Calu3 (cell line): ENCODE measurements around the gene KRTAP1-5. TPM values are rescaled to one million over a fixed set of nuclear protein-coding genes. Genes with fewer than 3 reads are reported as not detected.

Source experiments
- BruUV-seq: library from RNA; stranded (reverse); fragments of 400-500 nt; replicated peaks from 2 replicates; lab custom pipeline; 2021; lab: Mats Ljungman, UMichigan
- CTCF ChIA-PET: fragments of 300-600 bp; sonication (Branson Sonifier 250); formaldehyde crosslinking; loops from one replicate; lab custom pipeline; 2022; ENCODE audit warnings: antibody characterized with exemption; lab: Charles Lee
- DNase-seq: peaks from one replicate; pipeline ENCODE4 v3.0.0; 2022
- H3K27ac Mint-ChIP-seq: one replicate; pipeline ENCODE4 v1.8.0; 2022; ENCODE audit warnings: mixed read lengths; ENCODE audit not compliant: unreplicated experiment
- H3K27me3 Mint-ChIP-seq: one replicate; pipeline ENCODE4 v1.8.0; 2022; ENCODE audit warnings: mixed read lengths; ENCODE audit not compliant: unreplicated experiment
- H3K36me3 Mint-ChIP-seq: one replicate; pipeline ENCODE4 v1.8.0; 2022; ENCODE audit warnings: mild to moderate bottlenecking, moderate library complexity, mixed read lengths; ENCODE audit not compliant: insufficient read depth, unreplicated experiment
- H3K4me1 Mint-ChIP-seq: one replicate; pipeline ENCODE4 v1.8.0; 2022; ENCODE audit warnings: mild to moderate bottlenecking, low read depth, mixed read lengths; ENCODE audit not compliant: unreplicated experiment
- H3K4me3 Mint-ChIP-seq: one replicate; pipeline ENCODE4 v1.8.0; 2022; ENCODE audit warnings: mild to moderate bottlenecking, low read depth, moderate library complexity, mixed read lengths; ENCODE audit not compliant: unreplicated experiment
- H3K9me3 Mint-ChIP-seq: one replicate; pipeline ENCODE4 v1.8.0; 2022; ENCODE audit warnings: low read depth, mixed read lengths; ENCODE audit not compliant: unreplicated experiment
- CTCF ChIP-seq: fragments of 200-600 bp; IDR thresholded peaks from one replicate; pipeline ENCODE4 v1.8.0; 2022; ENCODE audit warnings: antibody characterized with exemption; ENCODE audit not compliant: unreplicated experiment
- intact Hi-C: fragments of 100-400 bp; cut with micrococcal nuclease; formaldehyde crosslinking; loops from one replicate; pipeline ENCODE4 v1.10.0; 2022; ENCODE audit not compliant: unreplicated experiment
- total RNA-seq: library from RNA; stranded (reverse); gene quantifications from 2 replicates; pipeline ENCODE4 v1.2.3, GENCODE V29; 2022

The KRTAP1-5 gene
- total RNA-seq, 1 experiment from 2014 or later = not detected

GRCh38 chr17:41018541-41018940 is 8.5 kb downstream of the KRTAP1-5 start:
- CTCF ChIA-PET = interaction anchor here (0.6 to 1.6 kb wide), 3 partner anchors 8 to 488 kb away, joined by 3 to 7 read pairs (median 3); partner anchors contain the start of gene KRTAP1-5

DNA sequence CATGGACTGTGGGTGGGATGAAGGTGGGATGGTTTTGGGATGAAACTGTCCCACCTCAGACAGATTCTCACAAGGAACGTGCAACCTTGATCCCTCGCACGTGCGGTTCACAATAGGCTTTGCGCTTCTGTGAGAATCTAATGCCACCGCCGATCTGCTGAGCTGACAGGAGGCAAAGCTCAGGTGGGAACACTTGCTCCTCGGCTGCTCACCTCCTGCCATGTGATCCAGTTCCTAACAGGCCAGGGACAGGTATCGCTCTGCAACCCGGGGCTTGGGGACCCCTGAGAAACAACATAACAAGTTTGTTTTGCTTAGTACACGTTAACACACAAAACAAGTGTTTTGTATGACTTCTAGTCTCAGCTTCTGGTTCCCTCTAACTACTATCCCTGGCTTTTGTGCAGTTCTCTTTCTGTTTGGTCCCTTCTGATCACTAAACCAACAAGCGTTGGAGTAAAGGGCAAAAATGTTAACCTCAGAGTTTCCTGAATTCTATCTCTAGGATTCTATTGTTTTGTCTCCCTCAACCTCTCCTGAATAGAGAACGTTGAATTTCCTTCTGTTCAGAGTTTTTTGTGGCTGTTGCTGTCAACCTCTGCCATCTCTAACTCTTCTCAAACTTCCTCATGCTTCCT is 10.3 kb downstream of the KRTAP1-5 start:
- H3K4me1 Mint-ChIP-seq = peaks cover 39% of the 10 kb centered on the region
- BruUV-seq = no TSS peak
- no peaks in the 10 kb centered on the region for H3K36me3 Mint-ChIP-seq
- no peaks in the 10 kb centered on the region for H3K9me3 Mint-ChIP-seq
- no peak for DNase-seq
- CTCF ChIA-PET = interaction anchor here (0.6 to 1.8 kb wide), 4 partner anchors 42 to 81 kb away, joined by 3 to 5 read pairs (median 4); no protein-coding TSS in a partner anchor
- intact Hi-C loops = no loop called here
- no peak overlapping the region for H3K27ac Mint-ChIP-seq
- no peak for TF ChIP-seq CTCF
- H3K27me3 Mint-ChIP-seq = no peaks in the 10 kb centered on the region
- no peak overlapping the region for H3K4me3 Mint-ChIP-seq

More at GRCh38 chr17:41018541-41018940, 8.5 kb downstream of the KRTAP1-5 start:
- H3K4me1 Mint-ChIP-seq = peaks cover 28% of the 10 kb centered on the region
- H3K9me3 Mint-ChIP-seq = peaks cover 3% of the 10 kb centered on the region
- H3K27me3 Mint-ChIP-seq = no peaks in the 10 kb centered on the region
- intact Hi-C loops = no loop called here
- no peaks in the 10 kb centered on the region for H3K36me3 Mint-ChIP-seq
- DNase-seq = no peak
- H3K27ac Mint-ChIP-seq = no peak overlapping the region
- no peak for TF ChIP-seq CTCF
- no TSS peak for BruUV-seq
- no peak overlapping the region for H3K4me3 Mint-ChIP-seq

GRCh38 chr17:41015454-41015853 is 11.6 kb downstream of the KRTAP1-5 start:
- CTCF ChIA-PET = interaction anchor here (0.6 to 2.2 kb wide), 5 partner anchors 45 to 80 kb away, joined by 3 to 6 read pairs (median 4); no protein-coding TSS in a partner anchor
- DNase-seq = no peak
- no peak overlapping the region for H3K4me3 Mint-ChIP-seq
- H3K27ac Mint-ChIP-seq = no peak overlapping the region
- intact Hi-C loops = no loop called here
- peaks cover 4% of the 10 kb centered on the region for H3K9me3 Mint-ChIP-seq
- H3K36me3 Mint-ChIP-seq = no peaks in the 10 kb centered on the region
- no TSS peak for BruUV-seq
- H3K27me3 Mint-ChIP-seq = no peaks in the 10 kb centered on the region
- H3K4me1 Mint-ChIP-seq = peaks cover 50% of the 10 kb centered on the region
- no peak for TF ChIP-seq CTCF

GRCh38 chr17:41013606-41014005 is 13.4 kb downstream of the KRTAP1-5 start:
- no peaks in the 10 kb centered on the region for H3K27me3 Mint-ChIP-seq
- no peaks in the 10 kb centered on the region for H3K36me3 Mint-ChIP-seq
- no peak for TF ChIP-seq CTCF
- CTCF ChIA-PET = interaction anchor here (0.6 to 2.2 kb wide), 11 partner anchors 12 to 505 kb away, joined by 3 to 6 read pairs (median 3); partner anchors contain the start of gene KRTAP2-3
- H3K4me1 Mint-ChIP-seq = peaks cover 59% of the 10 kb centered on the region
- BruUV-seq = no TSS peak
- H3K9me3 Mint-ChIP-seq = peaks cover 4% of the 10 kb centered on the region
- no peak for DNase-seq
- H3K27ac Mint-ChIP-seq = no peak overlapping the region
- H3K4me3 Mint-ChIP-seq = no peak overlapping the region
- intact Hi-C loops = no loop called here
